ENCODE results near the gene DUOX1.

Gene DUOX1

GRCh38 chr15:45121706-45122417, 7.9 kb upstream of the DUOX1 start:
- TF ChIP-seq, protein P1, sequence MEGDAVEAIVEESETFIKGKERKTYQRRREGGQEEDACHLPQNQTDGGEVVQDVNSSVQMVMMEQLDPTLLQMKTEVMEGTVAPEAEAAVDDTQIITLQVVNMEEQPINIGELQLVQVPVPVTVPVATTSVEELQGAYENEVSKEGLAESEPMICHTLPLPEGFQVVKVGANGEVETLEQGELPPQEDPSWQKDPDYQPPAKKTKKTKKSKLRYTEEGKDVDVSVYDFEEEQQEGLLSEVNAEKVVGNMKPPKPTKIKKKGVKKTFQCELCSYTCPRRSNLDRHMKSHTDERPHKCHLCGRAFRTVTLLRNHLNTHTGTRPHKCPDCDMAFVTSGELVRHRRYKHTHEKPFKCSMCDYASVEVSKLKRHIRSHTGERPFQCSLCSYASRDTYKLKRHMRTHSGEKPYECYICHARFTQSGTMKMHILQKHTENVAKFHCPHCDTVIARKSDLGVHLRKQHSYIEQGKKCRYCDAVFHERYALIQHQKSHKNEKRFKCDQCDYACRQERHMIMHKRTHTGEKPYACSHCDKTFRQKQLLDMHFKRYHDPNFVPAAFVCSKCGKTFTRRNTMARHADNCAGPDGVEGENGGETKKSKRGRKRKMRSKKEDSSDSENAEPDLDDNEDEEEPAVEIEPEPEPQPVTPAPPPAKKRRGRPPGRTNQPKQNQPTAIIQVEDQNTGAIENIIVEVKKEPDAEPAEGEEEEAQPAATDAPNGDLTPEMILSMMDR (IDR thresholded peaks at IDR 0.05; ENCODE audit: low read depth, low read length, missing control alignments): no peak
- H3K4me3 ChIP-seq (replicated peaks; ENCODE audit: low read depth, low read length): no peak overlapping the region
- peak; percentile 37 for DNase-seq (ENCODE audit: extremely low read depth, low read depth)

- DNase-seq (ENCODE audit: extremely low read depth, low read depth): no peak
- H3K4me3 ChIP-seq (replicated peaks; ENCODE audit: low read depth, low read length): no peak overlapping the region
- TF ChIP-seq, protein P1 (IDR thresholded peaks at IDR 0.05; ENCODE audit: low read depth, low read length, missing control alignments): no peak
Observed at GRCh38 chr15:45122719-45123118, 7.1 kb upstream of the DUOX1 start.

DNA sequence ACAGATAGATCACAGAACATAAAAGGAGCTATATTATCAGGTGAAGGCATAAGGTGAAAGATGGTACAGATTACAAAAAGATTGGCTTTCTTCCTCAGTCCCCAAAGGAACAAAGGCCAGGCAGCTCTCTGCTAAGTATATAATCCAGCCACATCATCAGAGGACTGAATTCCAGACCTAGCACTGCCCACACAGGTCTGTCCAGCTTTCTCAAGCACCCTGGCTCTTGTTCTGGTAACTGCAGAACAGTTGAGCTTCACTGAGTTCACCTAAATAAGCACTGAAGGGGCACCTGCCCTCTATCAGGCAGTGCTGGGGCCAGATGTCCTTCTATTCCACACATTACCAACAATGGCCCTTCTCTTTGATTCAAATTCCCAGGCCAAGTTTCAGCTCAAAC, 6.4 kb upstream of the DUOX1 start:
- TF ChIP-seq, protein P1 (IDR thresholded peaks at IDR 0.05; ENCODE audit: low read depth, low read length, missing control alignments): no peak
- no peak overlapping the region for H3K4me3 ChIP-seq (replicated peaks; ENCODE audit: low read depth, low read length)
- DNase-seq (ENCODE audit: extremely low read depth, low read depth): no peak

DNA sequence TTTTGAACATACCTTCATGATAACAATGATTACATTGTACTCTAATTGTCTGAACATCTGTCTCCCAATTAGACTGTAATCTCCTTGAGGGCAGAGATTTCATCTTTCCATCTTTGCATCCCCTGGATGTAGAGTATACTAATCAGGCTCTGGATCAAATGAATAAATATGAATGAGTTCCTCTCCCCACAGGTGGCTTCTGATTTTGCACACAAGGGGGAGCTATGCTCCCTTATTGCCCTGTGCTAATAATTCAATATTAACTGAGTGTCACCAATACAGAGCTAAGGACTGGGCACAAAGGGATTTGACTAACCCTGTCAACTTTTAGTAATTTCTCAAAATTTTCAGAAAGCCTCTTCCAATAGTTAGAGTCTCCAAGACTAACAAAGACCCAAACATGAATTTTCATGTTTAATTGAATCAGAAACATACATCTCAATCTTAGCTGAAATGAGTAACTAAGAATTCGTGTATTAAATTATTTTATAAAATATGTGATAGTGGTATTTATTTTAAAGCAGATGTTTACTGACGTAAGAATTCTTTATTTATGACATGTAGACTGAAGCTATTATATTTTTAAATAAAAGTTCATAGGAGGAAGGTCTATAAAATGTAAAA, 3.1 kb upstream of the DUOX1 start:
- H3K4me3 ChIP-seq (replicated peaks; ENCODE audit: low read depth, low read length): no peak overlapping the region
- TF ChIP-seq, protein P1 (IDR thresholded peaks at IDR 0.05; ENCODE audit: low read depth, low read length, missing control alignments): peak; percentile 64
- DNase-seq (ENCODE audit: extremely low read depth, low read depth): no peak

DNA sequence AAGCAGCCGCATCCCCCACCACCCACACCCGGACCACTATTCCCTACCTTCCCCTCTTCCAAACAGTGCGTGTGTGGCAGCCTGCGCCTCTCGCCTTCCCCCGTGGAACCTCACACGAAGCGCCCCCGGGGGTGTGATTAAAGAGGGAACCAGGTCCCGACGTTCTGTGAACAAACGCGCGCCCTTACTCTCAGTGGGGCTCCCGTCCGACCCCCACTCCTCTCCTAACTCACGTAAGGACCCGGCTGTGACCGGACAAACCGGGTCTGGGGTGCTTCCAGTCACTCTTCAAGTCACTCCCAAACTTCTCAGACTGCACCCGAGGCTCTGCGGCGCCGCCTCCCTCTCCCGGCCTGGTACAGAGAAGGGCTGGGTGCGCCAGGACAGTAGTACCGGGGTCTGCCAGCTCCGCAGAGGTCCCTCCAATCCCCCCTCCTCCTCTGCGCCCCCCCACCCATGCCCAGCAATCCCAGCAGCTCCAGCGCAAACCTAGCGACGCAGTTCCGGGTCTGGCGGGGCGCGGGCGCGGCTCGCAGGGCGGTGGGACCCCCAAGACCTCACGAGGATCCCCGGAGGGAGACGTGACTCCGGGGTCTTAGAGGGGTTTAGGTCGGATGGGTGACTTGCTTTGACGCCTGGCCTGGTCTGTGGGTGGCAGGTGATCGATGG, 689 bp upstream of the DUOX1 start:
- TF ChIP-seq, protein P1 (IDR thresholded peaks at IDR 0.05; ENCODE audit: low read depth, low read length, missing control alignments): no peak
- DNase-seq (ENCODE audit: extremely low read depth, low read depth): no peak
- H3K4me3 ChIP-seq (replicated peaks; ENCODE audit: low read depth, low read length): no peak overlapping the region

- TF ChIP-seq, protein P1 (IDR thresholded peaks at IDR 0.05; ENCODE audit: low read depth, low read length, missing control alignments): no peak
- no peak for DNase-seq (ENCODE audit: extremely low read depth, low read depth)
- no peak overlapping the region for H3K4me3 ChIP-seq (replicated peaks; ENCODE audit: low read depth, low read length)
Observed at GRCh38 chr15:45130291-45131000, 652 bp downstream of the DUOX1 start.

Data from HFF-Myc (cell line).